ENCODE results near the gene IFNA4.
"Not testable (repeated sequence)": the region's sequence is repeated elsewhere in the genome, so short reads cannot be mapped to it uniquely, and the experiment has no call there.

IFNA4 gene

GRCh38 chr9:21187487-21187886 lies at the start of gene IFNA4:
Gene IFNA4, minus strand, starts transcription at chr9:21187587. Its CDS starts 56 bp downstream, at chr9:21187531.
- not testable (repeated sequence) for DNase-seq (ENCODE audit: low spot score)

GRCh38 chr9:21236360-21236714 lies 49.0 kb upstream of the IFNA4 start:
- not testable (repeated sequence) for DNase-seq (ENCODE audit: low spot score)

- DNase-seq (ENCODE audit: low spot score): peak; percentile 4
Observed at GRCh38 chr9:21235468-21236359, 48.3 kb upstream of the IFNA4 start.

- DNase-seq (ENCODE audit: low spot score): no peak
Observed at GRCh38 chr9:21234153-21234687, 46.8 kb upstream of the IFNA4 start.

- no peak for DNase-seq (ENCODE audit: low spot score)
Observed at GRCh38 chr9:21233258-21233657, 45.9 kb upstream of the IFNA4 start.

- no peak for DNase-seq (ENCODE audit: low spot score)
Observed at GRCh38 chr9:21228122-21228521, 40.7 kb upstream of the IFNA4 start, which contains the start of gene IFNA17. Gene IFNA17, minus strand, starts transcription at chr9:21228222. Its CDS starts 49 bp downstream, at chr9:21228173.

- not testable (repeated sequence) for DNase-seq (ENCODE audit: low spot score)
Observed at GRCh38 chr9:21217211-21217610, 29.8 kb upstream of the IFNA4 start, which contains the start of gene IFNA16. Gene IFNA16, minus strand, starts transcription at chr9:21217311. Its CDS starts 6 bp downstream, at chr9:21217305.

GRCh38 chr9:21213411-21214326 lies 26.3 kb upstream of the IFNA4 start:
- DNase-seq (ENCODE audit: low spot score): not testable (repeated sequence)

GRCh38 chr9:21212160-21212559 lies 24.8 kb upstream of the IFNA4 start:
- not testable (repeated sequence) for DNase-seq (ENCODE audit: low spot score)

- DNase-seq (ENCODE audit: low spot score): not testable (repeated sequence)
Observed at GRCh38 chr9:21210782-21211181, 23.4 kb upstream of the IFNA4 start.

GRCh38 chr9:21210311-21210710 lies 22.9 kb upstream of the IFNA4 start:
- no peak for DNase-seq (ENCODE audit: low spot score)

- not testable (repeated sequence) for DNase-seq (ENCODE audit: low spot score)
Observed at GRCh38 chr9:21207043-21207442, 19.7 kb upstream of the IFNA4 start, which contains the start of gene IFNA10. Gene IFNA10, minus strand, starts transcription at chr9:21207143. Its CDS starts 46 bp downstream, at chr9:21207097.

- no peak for DNase-seq (ENCODE audit: low spot score)
Observed at GRCh38 chr9:21205204-21205603, 17.8 kb upstream of the IFNA4 start.

GRCh38 chr9:21202105-21202504 lies 14.7 kb upstream of the IFNA4 start, which contains the start of gene IFNA7:
Gene IFNA7, minus strand, starts transcription at chr9:21202205. Its CDS starts 40 bp downstream, at chr9:21202165.
- not testable (repeated sequence) for DNase-seq (ENCODE audit: low spot score)

GRCh38 chr9:21194867-21195776 lies 7.7 kb upstream of the IFNA4 start:
- DNase-seq (ENCODE audit: low spot score): peak; percentile 2

- not testable (repeated sequence) for DNase-seq (ENCODE audit: low spot score)
Observed at GRCh38 chr9:21182810-21183736, 4.3 kb downstream of the IFNA4 start.

- DNase-seq (ENCODE audit: low spot score): no peak
Observed at GRCh38 chr9:21174671-21175070, 12.7 kb downstream of the IFNA4 start.

GRCh38 chr9:21172156-21172555 lies 15.2 kb downstream of the IFNA4 start:
- no peak for DNase-seq (ENCODE audit: low spot score)

GRCh38 chr9:21171351-21171750 lies 16.0 kb downstream of the IFNA4 start:
- no peak for DNase-seq (ENCODE audit: low spot score)

- DNase-seq (ENCODE audit: low spot score): not testable (repeated sequence)
Observed at GRCh38 chr9:21166560-21166959, 20.8 kb downstream of the IFNA4 start, which contains the start of gene IFNA21. Gene IFNA21, minus strand, starts transcription at chr9:21166660. Its CDS starts 48 bp downstream, at chr9:21166612.

All from putamen (tissue), 1 donor.